ENCODE data around the gene ATP13A1. TPM values are rescaled to one million over a fixed set of nuclear protein-coding genes. Genes with fewer than 3 reads are reported as not detected.
A peak's percentile ranks its signal among the peaks of the same experiment; 100 is the strongest.
"Not testable (repeated sequence)": the region's sequence is repeated elsewhere in the genome, so short reads cannot be mapped to it uniquely, and the experiment has no call there.

The ATP13A1 gene
- total and polyA plus RNA-seq, 2 donors = 15.1 to 59.1 TPM

DNA sequence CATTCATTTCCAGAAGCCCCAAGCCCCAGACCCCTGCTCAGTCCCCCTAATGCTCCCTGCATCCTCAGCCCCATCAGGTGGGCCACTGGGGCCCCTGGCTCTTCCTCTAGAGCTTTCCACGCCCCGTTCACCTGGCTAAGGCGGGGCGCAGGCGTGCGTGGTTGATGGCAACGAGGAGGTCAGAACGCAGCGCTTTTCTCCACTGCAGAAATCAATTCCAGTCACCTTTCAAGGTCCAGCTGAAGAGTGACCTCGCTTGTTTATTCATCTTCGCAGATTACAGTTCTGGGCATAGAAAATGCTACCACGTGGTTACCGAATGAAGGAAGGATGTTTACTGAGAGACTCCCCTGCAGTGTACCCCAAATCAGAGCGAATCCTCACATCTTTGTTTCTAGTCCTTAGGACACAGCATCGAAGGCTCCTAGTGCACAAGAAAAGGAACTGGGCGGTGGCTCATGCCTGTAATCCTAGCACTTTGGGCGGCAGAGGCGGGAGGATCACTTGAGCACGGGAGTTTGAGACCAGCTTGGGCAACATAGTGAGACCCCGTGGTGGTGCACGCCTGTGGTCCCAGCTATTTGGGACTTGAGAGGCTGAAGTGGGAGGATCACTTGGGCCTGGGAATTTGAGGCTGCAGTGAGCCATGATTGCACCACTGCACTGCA is 44.2 kb downstream of the ATP13A1 start:
- H3K27ac ChIP-seq (ENCODE audit: low read depth in 1 of 2, low read length in 1 of 2) = no peak overlapping the region
- H3K9me3 ChIP-seq (ENCODE audit: control insufficient read depth in 2 of 2, insufficient read depth in 1 of 2, low read length in 1 of 2) = no peaks in the 10 kb centered on the region
- WGBS = 81% methylated on average over 21 of the region's 21 CpGs
- no peaks in the 10 kb centered on the region for H3K27me3 ChIP-seq (ENCODE audit: control insufficient read depth in 2 of 2, insufficient read depth in 1 of 2, low read length in 1 of 2)
- DNase-seq (ENCODE audit: low read depth in 6 of 9, low spot score in 9 of 9) = no peak
- H3K4me1 ChIP-seq (ENCODE audit: control insufficient read depth in 2 of 2, insufficient read depth in 2 of 2, low read length in 2 of 2) = peaks cover 17 to 22% of the 10 kb centered on the region in 2 donors
- peaks cover 6 to 9% of the 10 kb centered on the region in 2 donors for H3K36me3 ChIP-seq (ENCODE audit: control insufficient read depth in 2 of 2, insufficient read depth in 2 of 2, low read length in 1 of 2)
- H3K4me3 ChIP-seq (ENCODE audit: low read length in 2 of 2) = peak overlapping the region; percentile 26 to 34

DNA sequence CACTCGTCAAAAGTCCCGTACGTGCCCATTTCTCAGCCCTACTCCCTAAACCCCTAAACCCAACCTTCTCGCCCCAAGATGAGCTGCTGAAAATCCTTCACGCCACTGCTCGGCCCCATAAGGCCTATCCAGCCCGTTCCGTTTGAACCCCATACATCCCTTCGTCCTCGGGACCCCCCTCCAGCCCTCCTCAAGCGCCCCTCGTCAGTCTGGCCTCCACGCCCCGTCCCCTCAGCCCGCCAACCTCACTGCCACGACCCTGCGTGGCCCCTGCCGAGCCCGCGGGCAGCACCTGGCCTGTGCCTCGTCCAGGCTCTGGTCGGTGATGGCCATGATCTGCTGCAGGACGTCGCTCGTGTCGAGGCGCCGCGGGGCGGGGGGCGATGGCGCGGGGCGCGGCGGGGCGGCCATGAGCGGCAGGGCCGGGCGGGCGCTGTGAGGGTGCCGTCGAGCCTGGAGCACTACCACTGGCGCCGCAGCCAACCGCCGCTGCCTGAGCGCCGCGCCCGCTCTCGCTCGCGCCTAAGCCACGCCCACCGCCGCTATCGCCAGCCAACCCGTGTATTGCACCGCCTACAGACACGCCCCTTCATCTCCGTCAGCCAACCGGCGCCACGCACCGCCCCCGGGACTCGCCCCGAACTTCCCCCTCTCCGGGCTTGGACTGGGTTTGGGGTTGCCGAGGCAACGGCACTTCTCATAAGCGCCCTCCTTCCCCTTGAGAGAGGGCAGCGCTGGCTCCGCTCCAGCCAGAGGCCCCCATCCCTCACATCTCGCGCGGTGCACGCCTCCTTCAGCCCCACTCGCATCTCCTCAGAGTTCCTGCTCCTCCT is 45.0 kb downstream of the ATP13A1 start, which contains the start of gene PBX4:
PBX4 (minus strand) TSS at position 469 of the 833 bp plus-strand sequence; CDS start at position 411, 58 bp downstream.
- DNase-seq (ENCODE audit: low read depth in 6 of 9, low spot score in 9 of 9) = peak; percentile 91 to 98 (median 97)
- peak within 1 kb of the TSS; percentile 17 to 74 for H3K27ac ChIP-seq (ENCODE audit: low read depth in 1 of 2, low read length in 1 of 2)
- 9% methylated on average over 80 of the region's 80 CpGs for WGBS

DNA sequence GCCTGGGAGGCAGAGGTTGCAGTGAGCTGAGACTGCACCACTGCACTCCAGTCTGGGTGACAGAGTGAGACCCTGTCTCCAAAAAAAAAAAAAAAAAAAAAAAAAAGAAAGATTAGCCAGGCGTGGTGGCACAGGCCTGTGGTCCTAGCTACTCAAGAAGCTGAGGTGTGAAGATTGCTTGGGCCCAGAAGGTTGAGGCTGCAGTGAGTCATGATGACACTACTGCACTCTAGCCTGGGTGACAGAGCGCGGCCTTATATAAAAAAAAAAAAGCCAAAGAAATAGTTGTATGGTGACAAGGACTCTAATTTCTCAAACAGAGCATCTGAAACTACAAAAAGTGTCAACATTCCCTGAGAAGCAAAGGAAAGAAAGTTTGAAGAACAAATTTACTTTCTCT is 48.4 kb downstream of the ATP13A1 start:
- H3K9me3 ChIP-seq (ENCODE audit: control insufficient read depth in 2 of 2, insufficient read depth in 1 of 2, low read length in 1 of 2) = no peaks in the 10 kb centered on the region
- peaks cover 17 to 22% of the 10 kb centered on the region in 2 donors for H3K4me1 ChIP-seq (ENCODE audit: control insufficient read depth in 2 of 2, insufficient read depth in 2 of 2, low read length in 2 of 2)
- no peak for DNase-seq (ENCODE audit: low read depth in 6 of 9, low spot score in 9 of 9)
- 97% methylated on average over 3 of the region's 3 CpGs for WGBS
- peaks cover 0 to 3% of the 10 kb centered on the region in 2 donors for H3K36me3 ChIP-seq (ENCODE audit: control insufficient read depth in 2 of 2, insufficient read depth in 2 of 2, low read length in 1 of 2)
- H3K27ac ChIP-seq (ENCODE audit: low read depth in 1 of 2, low read length in 1 of 2) = no peak overlapping the region
- H3K4me3 ChIP-seq (ENCODE audit: low read length in 2 of 2) = no peak overlapping the region
- no peaks in the 10 kb centered on the region for H3K27me3 ChIP-seq (ENCODE audit: control insufficient read depth in 2 of 2, insufficient read depth in 1 of 2, low read length in 1 of 2)

More for the DNA sequence above, 45.0 kb downstream of the ATP13A1 start, which contains the start of gene PBX4:
- Histone ChIP-seq H3K36me3 (ENCODE audit: control insufficient read depth in 2 of 2, insufficient read depth in 2 of 2, low read length in 1 of 2) (peaks cover 0 to 3% of the 10 kb centered on the region in 2 donors), H3K27me3 (ENCODE audit: control insufficient read depth in 2 of 2, insufficient read depth in 1 of 2, low read length in 1 of 2) (no peaks in the 10 kb centered on the region), H3K9me3 (ENCODE audit: control insufficient read depth in 2 of 2, insufficient read depth in 1 of 2, low read length in 1 of 2) (no peaks in the 10 kb centered on the region), H3K4me3 (ENCODE audit: low read length in 2 of 2) (peak within 1 kb of the TSS; percentile 66 to 82), H3K4me1 (ENCODE audit: control insufficient read depth in 2 of 2, insufficient read depth in 2 of 2, low read length in 2 of 2) (peaks cover 17 to 22% of the 10 kb centered on the region in 2 donors)

DNA sequence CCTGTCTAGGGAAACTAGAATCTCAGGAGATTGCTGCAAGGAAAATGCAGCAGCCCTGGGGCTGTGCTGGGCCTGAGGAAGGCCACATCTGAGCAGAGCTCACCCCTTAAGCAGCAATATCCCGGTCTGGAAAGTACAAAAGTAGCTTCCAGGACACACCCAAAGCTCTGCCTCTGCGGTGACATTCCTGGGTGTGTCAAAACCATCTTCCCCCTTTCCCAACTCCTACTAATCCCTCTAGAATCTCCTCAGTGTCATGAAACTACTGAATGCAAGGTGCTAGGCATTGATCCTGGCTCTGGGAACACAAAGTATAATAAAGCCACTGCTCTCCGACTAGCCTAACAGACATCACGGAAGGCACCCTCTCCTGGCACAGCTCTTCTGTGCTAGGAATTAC is 50.0 kb downstream of the ATP13A1 start:
- peaks cover 0 to 3% of the 10 kb centered on the region in 2 donors for H3K36me3 ChIP-seq (ENCODE audit: control insufficient read depth in 2 of 2, insufficient read depth in 2 of 2, low read length in 1 of 2)
- no peaks in the 10 kb centered on the region for H3K27me3 ChIP-seq (ENCODE audit: control insufficient read depth in 2 of 2, insufficient read depth in 1 of 2, low read length in 1 of 2)
- no peak overlapping the region for H3K4me3 ChIP-seq (ENCODE audit: low read length in 2 of 2)
- 95% methylated on average over 4 of the region's 4 CpGs for WGBS
- H3K9me3 ChIP-seq (ENCODE audit: control insufficient read depth in 2 of 2, insufficient read depth in 1 of 2, low read length in 1 of 2) = no peaks in the 10 kb centered on the region
- no peak overlapping the region for H3K27ac ChIP-seq (ENCODE audit: low read depth in 1 of 2, low read length in 1 of 2)
- no peak for DNase-seq (ENCODE audit: low read depth in 6 of 9, low spot score in 9 of 9)
- H3K4me1 ChIP-seq (ENCODE audit: control insufficient read depth in 2 of 2, insufficient read depth in 2 of 2, low read length in 2 of 2) = peaks cover 12 to 16% of the 10 kb centered on the region in 2 donors

DNA sequence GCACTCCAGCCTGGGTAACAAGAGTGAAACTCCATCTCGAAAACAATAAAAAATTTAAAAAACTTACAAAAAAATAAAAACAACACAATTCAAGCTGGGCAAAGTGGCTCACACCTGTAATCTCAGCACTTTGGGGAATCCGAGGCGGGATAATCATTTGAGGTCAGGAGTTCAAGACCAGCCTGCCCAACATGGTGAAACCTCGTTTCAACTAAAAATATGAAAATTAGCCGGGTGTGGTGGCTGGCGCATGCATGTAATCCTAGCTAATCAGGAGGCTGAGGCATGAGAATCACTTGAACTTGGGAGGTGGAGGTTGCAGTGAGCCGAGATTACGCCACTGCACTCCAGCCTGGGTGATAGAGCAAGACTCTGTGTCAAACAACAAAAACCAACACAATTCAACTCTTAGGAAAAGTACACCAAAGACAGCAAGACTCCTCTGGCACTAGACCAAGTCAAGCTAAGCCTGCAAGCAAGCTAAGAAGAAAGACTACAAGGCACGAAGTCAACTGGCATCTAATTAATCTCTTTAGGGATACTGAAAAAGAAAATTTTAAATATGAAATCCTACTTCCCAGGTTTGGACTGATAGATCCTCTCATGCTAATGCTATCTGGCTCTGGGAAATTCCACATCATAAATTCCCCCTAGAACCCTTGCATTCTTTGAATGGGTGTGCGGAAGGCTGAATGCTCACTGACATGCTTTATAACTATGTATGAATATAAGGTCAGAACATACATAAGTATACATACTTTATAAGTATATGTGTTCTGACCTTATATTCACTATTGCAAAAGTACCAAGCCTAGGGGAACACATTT is 52.9 kb downstream of the ATP13A1 start:
- WGBS = 94% methylated on average over 10 of the region's 10 CpGs
- peaks cover 3 to 4% of the 10 kb centered on the region in 2 donors for H3K36me3 ChIP-seq (ENCODE audit: control insufficient read depth in 2 of 2, insufficient read depth in 2 of 2, low read length in 1 of 2)
- peaks cover 8 to 20% of the 10 kb centered on the region in 2 donors for H3K4me1 ChIP-seq (ENCODE audit: control insufficient read depth in 2 of 2, insufficient read depth in 2 of 2, low read length in 2 of 2)
- no peak overlapping the region for H3K27ac ChIP-seq (ENCODE audit: low read depth in 1 of 2, low read length in 1 of 2)
- DNase-seq (ENCODE audit: low read depth in 6 of 9, low spot score in 9 of 9) = no peak
- no peaks in the 10 kb centered on the region for H3K9me3 ChIP-seq (ENCODE audit: control insufficient read depth in 2 of 2, insufficient read depth in 1 of 2, low read length in 1 of 2)
- no peaks in the 10 kb centered on the region for H3K27me3 ChIP-seq (ENCODE audit: control insufficient read depth in 2 of 2, insufficient read depth in 1 of 2, low read length in 1 of 2)
- H3K4me3 ChIP-seq (ENCODE audit: low read length in 2 of 2) = no peak overlapping the region

DNA sequence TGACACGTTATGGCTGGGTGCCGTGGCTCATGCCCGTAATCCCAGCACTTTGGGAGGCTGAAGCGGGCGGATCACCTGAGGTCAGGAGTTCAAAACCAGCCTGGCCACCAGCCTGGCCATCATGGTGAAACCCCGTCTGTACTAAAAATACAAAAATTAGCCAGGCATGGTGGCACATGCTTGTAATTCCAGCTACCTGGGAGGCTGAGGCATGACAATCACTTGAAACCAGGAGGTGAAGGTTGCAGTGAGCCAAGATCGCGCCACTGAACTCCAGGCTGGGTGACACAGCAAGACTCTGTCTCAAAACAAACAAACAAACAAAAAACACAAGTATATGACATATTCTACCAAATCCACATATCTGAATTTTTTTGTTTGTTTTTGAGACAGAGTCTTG is 56.8 kb downstream of the ATP13A1 start:
- H3K9me3 ChIP-seq (ENCODE audit: control insufficient read depth in 2 of 2, insufficient read depth in 1 of 2, low read length in 1 of 2); DNase-seq (ENCODE audit: low read depth in 6 of 9, low spot score in 9 of 9); H3K36me3 ChIP-seq (ENCODE audit: control insufficient read depth in 2 of 2, insufficient read depth in 2 of 2, low read length in 1 of 2); H3K27me3 ChIP-seq (ENCODE audit: control insufficient read depth in 2 of 2, insufficient read depth in 1 of 2, low read length in 1 of 2): not testable (repeated sequence)
- peak overlapping the region in 1 of 2 donors; percentile 18 for H3K4me3 ChIP-seq (ENCODE audit: low read length in 2 of 2)
- 96% methylated on average over 8 of the region's 8 CpGs for WGBS
- peaks cover 30 to 50% of the 10 kb centered on the region in 2 donors for H3K4me1 ChIP-seq (ENCODE audit: control insufficient read depth in 2 of 2, insufficient read depth in 2 of 2, low read length in 2 of 2)
- peak overlapping the region; percentile 91 to 98 for H3K27ac ChIP-seq (ENCODE audit: low read depth in 1 of 2, low read length in 1 of 2)

DNA sequence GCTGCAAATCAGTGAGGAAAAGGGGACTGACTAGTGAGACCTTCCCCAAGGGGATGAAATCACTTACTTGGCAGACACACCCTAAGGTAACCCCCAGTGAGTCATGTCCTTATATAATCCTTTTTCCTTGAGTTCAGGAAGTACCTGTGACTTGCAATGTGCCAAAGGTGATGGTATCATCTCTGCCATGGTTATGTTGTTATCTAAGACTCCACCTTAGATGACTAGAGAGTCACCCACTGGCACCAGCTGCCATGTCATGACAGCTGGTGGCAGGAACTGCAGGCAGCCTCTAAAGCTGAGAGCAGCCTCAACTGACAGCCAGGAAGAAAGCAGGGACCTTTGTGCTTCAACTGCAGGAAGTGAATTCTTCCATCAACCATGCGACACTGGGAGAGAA is 57.5 kb downstream of the ATP13A1 start:
- peaks cover 36 to 57% of the 10 kb centered on the region in 2 donors for H3K4me1 ChIP-seq (ENCODE audit: control insufficient read depth in 2 of 2, insufficient read depth in 2 of 2, low read length in 2 of 2)
- H3K27me3 ChIP-seq (ENCODE audit: control insufficient read depth in 2 of 2, insufficient read depth in 1 of 2, low read length in 1 of 2) = no peaks in the 10 kb centered on the region
- peaks cover 4 to 6% of the 10 kb centered on the region in 2 donors for H3K36me3 ChIP-seq (ENCODE audit: control insufficient read depth in 2 of 2, insufficient read depth in 2 of 2, low read length in 1 of 2)
- peak in 7 of 9 donors; percentile 74 to 91 (median 78) for DNase-seq (ENCODE audit: low read depth in 6 of 9, low spot score in 9 of 9)
- WGBS = 2% methylated on average over 1 of the region's 1 CpG
- peak overlapping the region; percentile 91 to 98 for H3K27ac ChIP-seq (ENCODE audit: low read depth in 1 of 2, low read length in 1 of 2)
- no peaks in the 10 kb centered on the region for H3K9me3 ChIP-seq (ENCODE audit: control insufficient read depth in 2 of 2, insufficient read depth in 1 of 2, low read length in 1 of 2)
- peak overlapping the region; percentile 4 to 18 for H3K4me3 ChIP-seq (ENCODE audit: low read length in 2 of 2)

DNA sequence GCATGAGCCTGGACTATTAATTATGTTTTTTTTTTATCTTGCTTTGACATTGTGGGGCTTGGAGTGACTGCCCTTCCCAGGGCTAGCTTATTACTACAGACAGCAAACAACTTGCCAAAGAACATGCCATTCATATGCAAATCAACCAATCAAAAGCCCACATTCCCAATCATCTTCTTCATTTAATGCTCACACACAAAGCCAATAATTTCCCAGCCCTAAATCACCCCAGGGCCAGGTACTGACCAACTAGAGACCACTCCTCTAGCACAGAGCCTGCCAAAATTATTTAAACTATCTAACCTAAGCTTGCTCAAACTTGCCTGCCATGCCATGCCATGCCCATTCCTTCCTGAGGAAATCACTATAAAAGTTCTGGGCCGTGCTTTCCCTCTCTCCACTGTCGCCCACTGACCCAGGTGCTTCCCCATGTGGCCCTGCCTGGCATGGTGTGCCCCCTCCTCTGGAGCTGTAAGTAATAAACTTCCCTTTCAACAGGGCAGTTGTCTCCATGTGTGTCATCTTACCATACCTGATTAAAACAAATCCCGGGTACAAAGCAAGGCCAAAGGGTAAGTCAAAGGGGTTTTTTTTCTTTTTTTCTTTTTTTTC is 60.7 kb downstream of the ATP13A1 start:
- Histone ChIP-seq H3K27me3 (ENCODE audit: control insufficient read depth in 2 of 2, insufficient read depth in 1 of 2, low read length in 1 of 2) (no peaks in the 10 kb centered on the region), H3K27ac (ENCODE audit: low read depth in 1 of 2, low read length in 1 of 2) (peak overlapping the region; percentile 77 to 90), H3K4me1 (ENCODE audit: control insufficient read depth in 2 of 2, insufficient read depth in 2 of 2, low read length in 2 of 2) (peaks cover 42 to 82% of the 10 kb centered on the region in 2 donors), H3K9me3 (ENCODE audit: control insufficient read depth in 2 of 2, insufficient read depth in 1 of 2, low read length in 1 of 2) (no peaks in the 10 kb centered on the region), H3K4me3 (ENCODE audit: low read length in 2 of 2) (no peak overlapping the region), H3K36me3 (ENCODE audit: control insufficient read depth in 2 of 2, insufficient read depth in 2 of 2, low read length in 1 of 2) (peaks cover 0 to 11% of the 10 kb centered on the region in 2 donors)
- WGBS = 43% methylated on average over 3 of the region's 3 CpGs
- DNase-seq (ENCODE audit: low read depth in 6 of 9, low spot score in 9 of 9) = no peak

Data from thymus (tissue), 11 donors.